Astrocyte of the cerebellum (primary cell): ENCODE measurements around the gene GBA2.

Experiments
- DNase-seq: peaks from one replicate; pipeline ENCODE4 v3.0.0-alpha.2; 2011; ENCODE audit warnings: low read depth
- H3K4me3 ChIP-seq: 2 replicates; pipeline ENCODE4 v1.5.1; 2011; ENCODE audit warnings: mild to moderate bottlenecking, low read depth, low read length, moderate library complexity
- in situ Hi-C: cut with HindIII; loops from 2 replicates; pipeline ENCODE4 v1.10.0; 2017; ENCODE audit warnings: low sequenced_read_pairs
- TF ChIP-seq, protein P1 (sequence below): IDR thresholded peaks from 2 replicates; pipeline ENCODE4 v1.5.1; 2012; ENCODE audit warnings: low read length, low read depth, moderate library complexity, mild to moderate bottlenecking; ENCODE audit errors: missing control alignments

GBA2 gene

DNA sequence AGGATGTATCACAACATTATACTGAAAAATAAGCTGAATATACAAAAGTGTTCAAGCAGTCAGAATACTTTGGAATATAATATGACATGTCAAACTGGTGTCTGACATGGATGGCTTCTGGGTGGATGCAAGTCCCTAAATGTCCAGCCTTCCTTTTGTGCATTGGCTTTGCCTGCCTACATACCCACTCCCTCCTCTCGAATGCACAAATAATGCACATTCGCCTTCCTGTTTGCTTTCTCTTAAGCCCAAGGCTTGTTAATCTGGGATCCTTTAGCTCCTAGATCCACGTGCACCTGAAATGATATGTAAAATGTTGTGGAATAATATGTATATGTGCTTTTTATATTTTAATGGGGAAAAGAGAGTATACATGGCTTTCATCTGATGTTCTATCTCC lies 29.5 kb upstream of the GBA2 start:
- TF ChIP-seq, protein P1, sequence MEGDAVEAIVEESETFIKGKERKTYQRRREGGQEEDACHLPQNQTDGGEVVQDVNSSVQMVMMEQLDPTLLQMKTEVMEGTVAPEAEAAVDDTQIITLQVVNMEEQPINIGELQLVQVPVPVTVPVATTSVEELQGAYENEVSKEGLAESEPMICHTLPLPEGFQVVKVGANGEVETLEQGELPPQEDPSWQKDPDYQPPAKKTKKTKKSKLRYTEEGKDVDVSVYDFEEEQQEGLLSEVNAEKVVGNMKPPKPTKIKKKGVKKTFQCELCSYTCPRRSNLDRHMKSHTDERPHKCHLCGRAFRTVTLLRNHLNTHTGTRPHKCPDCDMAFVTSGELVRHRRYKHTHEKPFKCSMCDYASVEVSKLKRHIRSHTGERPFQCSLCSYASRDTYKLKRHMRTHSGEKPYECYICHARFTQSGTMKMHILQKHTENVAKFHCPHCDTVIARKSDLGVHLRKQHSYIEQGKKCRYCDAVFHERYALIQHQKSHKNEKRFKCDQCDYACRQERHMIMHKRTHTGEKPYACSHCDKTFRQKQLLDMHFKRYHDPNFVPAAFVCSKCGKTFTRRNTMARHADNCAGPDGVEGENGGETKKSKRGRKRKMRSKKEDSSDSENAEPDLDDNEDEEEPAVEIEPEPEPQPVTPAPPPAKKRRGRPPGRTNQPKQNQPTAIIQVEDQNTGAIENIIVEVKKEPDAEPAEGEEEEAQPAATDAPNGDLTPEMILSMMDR: no peak
- in situ Hi-C loops: no loop called here
- no peak overlapping the region for H3K4me3 ChIP-seq
- no peak for DNase-seq

DNA sequence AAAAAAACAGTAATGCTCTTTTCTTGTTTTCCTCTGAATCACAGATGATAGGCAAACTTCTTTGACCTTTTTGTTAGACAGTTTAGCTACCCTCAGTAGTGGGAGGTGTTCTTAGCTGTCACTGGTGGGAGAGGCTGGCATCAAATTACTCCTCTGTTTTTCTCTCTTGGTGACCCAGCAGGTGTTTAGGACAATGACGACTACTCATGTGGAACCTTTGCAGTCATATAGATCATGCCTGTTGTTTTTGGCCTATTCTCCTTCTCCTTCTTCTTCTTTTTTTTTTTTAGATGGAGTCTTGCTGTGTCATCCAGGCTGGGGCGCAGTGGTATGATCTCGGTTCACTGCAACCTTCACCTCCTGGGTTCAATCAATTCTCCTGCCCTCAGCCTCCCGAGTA lies 27.0 kb upstream of the GBA2 start:
- in situ Hi-C loops: no loop called here

DNA sequence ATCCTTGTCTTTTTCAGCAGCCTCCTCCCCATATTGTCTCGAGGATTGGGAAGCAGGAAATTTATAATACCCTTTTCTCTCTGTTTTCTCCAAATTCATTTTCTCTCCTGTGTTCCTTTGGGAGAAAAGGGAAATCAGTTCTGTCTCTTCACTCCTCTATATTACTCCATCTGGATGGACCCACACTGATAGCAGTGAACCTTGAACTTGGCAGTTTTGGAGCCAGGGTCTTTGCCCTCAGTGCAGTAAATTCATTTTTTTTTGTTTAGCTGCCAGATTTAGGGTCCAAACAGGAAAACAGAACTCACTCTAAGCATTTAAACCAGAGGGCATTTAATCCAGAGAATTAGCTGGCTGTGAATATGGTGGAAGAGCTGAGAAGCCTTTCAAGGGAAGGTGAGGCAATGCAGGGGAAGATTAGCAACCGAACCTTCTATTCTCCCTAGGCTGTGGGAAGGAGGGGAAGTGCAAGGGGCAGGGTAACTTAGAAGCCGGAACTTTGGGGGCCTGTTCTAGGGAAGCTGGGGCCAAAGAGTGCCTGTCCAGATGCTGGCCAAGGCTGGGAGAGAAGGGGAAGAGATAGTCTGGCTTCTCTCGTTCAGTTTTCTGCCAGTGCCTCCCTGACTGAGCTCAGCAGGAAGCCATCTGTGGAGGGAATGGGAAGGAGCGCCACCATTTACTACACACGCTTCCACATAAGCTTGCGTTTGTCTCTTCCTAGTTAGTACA lies 26.0 kb upstream of the GBA2 start:
- DNase-seq: no peak
- no peak overlapping the region for H3K4me3 ChIP-seq
- in situ Hi-C loops: loop anchor here (25.0 kb wide), 1 partner anchor 112 kb away; no protein-coding TSS in a partner anchor
- TF ChIP-seq, protein P1: no peak

More for the DNA sequence above, 27.0 kb upstream of the GBA2 start:
- no peak overlapping the region for H3K4me3 ChIP-seq
- DNase-seq: no peak
- TF ChIP-seq, protein P1: no peak

DNA sequence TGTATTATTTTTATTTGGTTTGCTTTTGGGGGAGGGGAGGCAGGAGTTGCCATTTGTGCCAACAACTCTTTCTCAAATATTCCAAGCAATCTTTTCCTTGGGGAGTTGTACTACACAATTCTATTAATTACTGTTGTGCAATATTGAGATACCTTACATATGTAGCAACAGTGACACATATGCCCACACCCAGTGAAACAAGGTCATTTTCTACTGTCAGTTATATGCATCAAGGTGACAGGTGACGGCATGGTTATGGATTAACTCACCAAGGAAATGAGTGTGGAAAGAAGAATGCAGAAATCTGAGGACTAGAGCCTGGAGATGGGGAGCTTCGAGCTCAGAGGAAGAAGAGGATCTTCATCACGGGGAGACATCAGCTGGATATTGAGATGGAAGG lies 22.9 kb upstream of the GBA2 start:
- in situ Hi-C loops: loop anchor here (25.0 kb wide), 1 partner anchor 115 kb away; no protein-coding TSS in a partner anchor
- TF ChIP-seq, protein P1: no peak

DNA sequence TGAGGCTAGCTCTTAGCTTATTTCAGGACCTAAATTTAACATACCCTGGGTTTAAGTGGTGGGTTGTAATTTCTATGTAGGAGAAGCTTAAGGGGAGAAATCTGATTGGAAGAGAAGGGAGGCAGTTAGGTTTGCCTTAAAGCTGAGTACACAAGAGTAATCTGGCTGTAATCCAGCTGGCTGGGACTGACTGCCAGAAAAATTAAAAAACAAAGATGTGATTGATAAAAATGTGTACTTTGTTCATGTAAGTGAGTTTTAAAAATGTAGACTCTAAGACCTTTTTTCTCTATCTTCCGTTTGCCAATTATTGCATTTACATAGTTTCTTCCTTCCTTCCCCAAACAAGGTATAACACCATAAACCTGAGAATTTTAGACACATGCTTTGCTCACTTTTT lies 22.5 kb upstream of the GBA2 start:
- H3K4me3 ChIP-seq: no peak overlapping the region
- TF ChIP-seq, protein P1: no peak
- no peak for DNase-seq
- in situ Hi-C loops: loop anchor here (25.0 kb wide), 1 partner anchor 116 kb away; no protein-coding TSS in a partner anchor

More for the DNA sequence above, 22.9 kb upstream of the GBA2 start:
- no peak for DNase-seq
- no peak overlapping the region for H3K4me3 ChIP-seq

DNA sequence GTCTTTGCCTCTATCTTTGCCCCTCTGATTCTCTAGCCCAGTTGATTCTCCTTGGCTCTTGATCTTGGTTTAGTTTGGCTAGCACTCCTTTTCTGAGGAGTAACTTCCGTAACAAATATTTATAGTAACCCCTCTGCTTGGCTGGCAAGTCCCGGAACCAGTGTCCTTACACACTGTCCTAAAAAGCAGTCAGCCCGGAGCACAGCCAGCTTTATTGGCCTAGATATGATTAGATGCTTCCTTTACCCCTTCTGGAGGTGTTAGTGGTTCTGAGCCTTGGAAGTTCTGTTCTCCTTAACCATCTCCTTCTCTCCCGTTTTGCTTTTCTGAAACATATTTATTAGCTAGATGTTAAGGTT lies 22.0 kb upstream of the GBA2 start:
- no peak for DNase-seq
- H3K4me3 ChIP-seq: no peak overlapping the region
- in situ Hi-C loops: loop anchor here (25.0 kb wide), 1 partner anchor 116 kb away; no protein-coding TSS in a partner anchor
- TF ChIP-seq, protein P1: no peak
